A673 (cell line): ENCODE data around the gene KANSL1. TPM values are rescaled to one million over a fixed set of nuclear protein-coding genes. Genes with fewer than 3 reads are reported as not detected.

ENCODE experiments used
- BruUV-seq: library from RNA; stranded (reverse); fragments of 400-500 nt; replicated peaks from 2 replicates; lab custom pipeline; 2021; lab: Mats Ljungman, UMichigan
- CTCF ChIA-PET: fragments of 300-600 bp; sonication (Branson Sonifier 250); formaldehyde crosslinking; loops from one replicate; lab custom pipeline; 2022; ENCODE audit warnings: antibody characterized with exemption; lab: Charles Lee
- POLR2A ChIA-PET: fragments of 300-600 bp; sonication (Branson Sonifier 250); formaldehyde crosslinking; loops from one replicate; lab custom pipeline; 2022; ENCODE audit warnings: antibody characterized with exemption; ENCODE audit not compliant: low non-redundant PET; lab: Charles Lee
- DNase-seq: peaks from one replicate; pipeline ENCODE4 v3.0.0-alpha.2; 2015; ENCODE audit warnings: low spot score
- H3K27ac ChIP-seq: fragments of 200-600 bp; sonication (generic); 2 replicates; pipeline ENCODE4 v1.5.1; 2016; ENCODE audit warnings: mixed run types, low read depth, mild to moderate bottlenecking, mixed read lengths, antibody characterized with exemption, low read length; ENCODE audit not compliant: poor library complexity, severe bottlenecking
- H3K27me3 ChIP-seq: fragments of 200-600 bp; sonication (generic); replicated peaks from 2 replicates; pipeline ENCODE4 v1.6.1; 2017; ENCODE audit warnings: mixed run types, low read depth, mild to moderate bottlenecking, mixed read lengths, antibody characterized with exemption, low read length; ENCODE audit not compliant: insufficient read depth, poor library complexity
- H3K36me3 ChIP-seq: fragments of 200-600 bp; sonication (generic); 2 replicates; pipeline ENCODE4 v1.6.1; 2016; ENCODE audit warnings: mixed run types, mild to moderate bottlenecking, mixed read lengths, antibody characterized with exemption, low read length; ENCODE audit not compliant: insufficient read depth, poor library complexity, severe bottlenecking
- H3K4me1 ChIP-seq: fragments of 200-600 bp; sonication (generic); 2 replicates; pipeline ENCODE4 v1.6.1; 2017; ENCODE audit warnings: mixed run types, mild to moderate bottlenecking, mixed read lengths, antibody characterized with exemption, low read length; ENCODE audit not compliant: insufficient read depth, poor library complexity, severe bottlenecking
- H3K4me3 ChIP-seq: fragments of 200-600 bp; sonication (generic); 2 replicates; pipeline ENCODE4 v1.5.1; 2016; ENCODE audit warnings: low read depth, mixed run types, mild to moderate bottlenecking, mixed read lengths, low read length; ENCODE audit not compliant: poor library complexity, severe bottlenecking
- H3K9me3 ChIP-seq: fragments of 200-600 bp; sonication (generic); 2 replicates; pipeline ENCODE4 v1.6.1; 2016; ENCODE audit warnings: mixed run types, low read depth, mild to moderate bottlenecking, mixed read lengths, antibody characterized with exemption, low read length; ENCODE audit not compliant: poor library complexity, severe bottlenecking
- CTCF ChIP-seq: fragments of 300-800, 200-600 bp; sonication (generic); conservative IDR thresholded peaks from 2 replicates; pipeline ENCODE4 v1.5.1; 2017; ENCODE audit warnings: low read depth, mild to moderate bottlenecking, antibody characterized with exemption, low read length, moderate library complexity, mixed read lengths
- EZH2 ChIP-seq: fragments of 200-600 bp; sonication (generic); IDR thresholded peaks from 2 replicates; pipeline ENCODE4 v1.6.1; 2017; ENCODE audit warnings: borderline replicate concordance, low read depth, mild to moderate bottlenecking, mixed read lengths, antibody characterized with exemption, low read length; ENCODE audit not compliant: poor library complexity, severe bottlenecking
- intact Hi-C: fragments of 100-400 bp; cut with micrococcal nuclease; formaldehyde crosslinking; loops from one replicate; pipeline ENCODE4 v1.10.0; 2022; ENCODE audit not compliant: unreplicated experiment
- total RNA-seq: library from RNA; stranded (reverse); gene quantifications from 2 replicates; pipeline ENCODE4 v1.2.3, GENCODE V29; 2021

KANSL1 gene
- total RNA-seq, 1 experiment from 2014 or later, result 64.9 TPM

DNA sequence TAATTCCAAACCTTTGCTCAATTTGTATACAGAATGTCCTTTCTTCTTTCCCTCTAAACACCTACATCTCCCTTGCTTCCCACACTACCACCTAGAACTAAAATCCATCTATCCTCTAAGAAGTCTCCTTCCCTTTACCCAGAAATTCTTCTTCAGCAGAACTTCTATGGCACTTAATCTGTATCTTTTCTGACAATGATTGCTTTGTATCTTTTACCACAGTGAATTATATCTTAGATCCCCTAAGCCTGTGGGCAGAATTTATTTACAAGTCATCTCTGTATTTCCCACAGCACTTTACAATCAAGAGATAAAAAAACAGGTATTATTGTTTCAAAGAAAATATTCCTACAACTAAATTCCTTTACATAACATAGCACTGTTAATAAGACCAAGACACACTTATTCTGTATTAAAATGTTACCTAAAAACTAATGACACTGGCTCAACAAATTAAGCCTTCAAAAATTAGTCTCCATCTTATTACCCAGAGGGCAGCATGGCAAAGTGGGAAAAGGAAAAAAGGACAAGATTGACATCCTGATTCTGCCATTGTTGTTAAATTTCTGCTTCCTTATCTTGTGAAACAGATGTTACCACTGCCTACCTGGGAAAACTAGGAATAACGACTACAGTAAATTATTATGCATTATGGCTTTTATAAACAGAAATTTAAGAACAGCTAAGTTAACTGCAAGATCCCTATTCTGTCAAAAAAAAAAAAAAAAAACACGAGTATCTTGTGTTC is 42.8 kb downstream of the KANSL1 start:
- ChIA-PET POLR2A (no interaction called here), CTCF (no interaction called here)
- no peaks in the 10 kb centered on the region for H3K36me3 ChIP-seq
- BruUV-seq, result no TSS peak
- H3K9me3 ChIP-seq, result no peaks in the 10 kb centered on the region
- no peak overlapping the region for H3K4me3 ChIP-seq
- intact Hi-C loops, result no loop called here
- no peak for DNase-seq
- H3K27ac ChIP-seq, result no peak overlapping the region
- no peak for TF ChIP-seq CTCF
- TF ChIP-seq EZH2, result no peak
- H3K27me3 ChIP-seq, result no peaks in the 10 kb centered on the region
- H3K4me1 ChIP-seq, result peaks cover 34% of the 10 kb centered on the region

DNA sequence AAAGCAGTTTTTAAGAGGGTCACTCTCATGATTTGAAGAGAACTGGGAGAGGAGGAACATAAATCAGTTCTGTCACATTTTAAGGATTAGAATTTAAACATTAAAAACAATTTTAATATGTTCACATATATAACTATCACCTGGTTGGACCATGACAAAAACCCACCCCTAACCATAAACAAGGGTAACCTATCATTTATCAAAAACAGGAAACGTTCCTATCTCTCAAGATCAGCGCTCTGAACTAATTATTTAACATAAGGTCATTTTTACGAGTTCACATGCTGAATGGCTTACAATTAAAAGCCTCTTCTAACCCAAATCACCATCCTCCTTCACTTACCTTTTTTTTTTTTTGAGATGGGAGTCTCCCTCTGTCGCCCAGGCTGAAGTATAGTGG is 45.0 kb downstream of the KANSL1 start:
- POLR2A ChIA-PET, result no interaction called here

GRCh38 chr17:46147296-46147695 is 45.9 kb downstream of the KANSL1 start:
- no peak for TF ChIP-seq EZH2
- no peak overlapping the region for H3K27ac ChIP-seq
- no TSS peak for BruUV-seq
- H3K27me3 ChIP-seq, result no peaks in the 10 kb centered on the region
- H3K4me1 ChIP-seq, result peaks cover 29% of the 10 kb centered on the region
- DNase-seq, result no peak
- intact Hi-C loops, result no loop called here
- no peaks in the 10 kb centered on the region for H3K9me3 ChIP-seq
- ChIA-PET POLR2A (no interaction called here), CTCF (no interaction called here)
- H3K4me3 ChIP-seq, result no peak overlapping the region
- H3K36me3 ChIP-seq, result no peaks in the 10 kb centered on the region

More for the DNA sequence above, 45.0 kb downstream of the KANSL1 start:
- Histone ChIP-seq H3K4me3 (no peak overlapping the region), H3K9me3 (no peaks in the 10 kb centered on the region), H3K27ac (no peak overlapping the region), H3K36me3 (no peaks in the 10 kb centered on the region), H3K4me1 (peaks cover 32% of the 10 kb centered on the region), H3K27me3 (no peaks in the 10 kb centered on the region)
- intact Hi-C loops, result no loop called here
- TF ChIP-seq EZH2, result no peak
- no peak for TF ChIP-seq CTCF
- CTCF ChIA-PET, result no interaction called here
- no TSS peak for BruUV-seq
- DNase-seq, result no peak
